Measurements from ENCODE around the gene CDK14. TPM values are rescaled to one million over a fixed set of nuclear protein-coding genes. Genes with fewer than 3 reads are reported as not detected.

The CDK14 gene
- polyA plus RNA-seq, 1 donor from 2014 or later = 25.1 TPM

DNA sequence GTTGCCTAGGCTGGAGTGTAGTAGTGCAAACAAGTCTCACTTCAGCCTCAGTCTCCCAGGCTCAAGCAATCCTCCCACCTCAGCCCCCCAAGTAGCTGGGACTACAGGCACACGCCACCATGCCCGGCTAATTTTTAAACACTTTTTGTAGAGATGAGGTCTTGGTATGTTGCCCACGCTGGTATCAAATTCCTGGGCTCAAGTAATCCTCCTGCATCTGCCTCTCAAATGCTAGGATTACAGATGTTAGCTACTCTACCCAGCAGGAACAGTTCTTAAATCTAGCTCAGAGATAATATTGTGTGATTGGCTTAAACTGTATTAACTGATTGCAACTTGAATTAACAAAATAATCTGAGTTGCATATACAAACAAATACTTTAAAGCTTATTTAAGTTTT lies 82.9 kb downstream of the CDK14 start:
- no peaks in the 10 kb centered on the region for H3K79me2 ChIP-seq (replicated peaks; ENCODE audit: insufficient read depth, low read length)
- TF ChIP-seq EP300 (conservative IDR thresholded peaks at IDR 0.05; ENCODE audit: poor library complexity, severe bottlenecking) (no peak), SMC3 (conservative IDR thresholded peaks at IDR 0.05; ENCODE audit: poor library complexity) (no peak), MXI1 (conservative IDR thresholded peaks at IDR 0.05; ENCODE audit: poor library complexity, severe bottlenecking) (no peak), EZH2 (IDR thresholded peaks at IDR 0.05; ENCODE audit: borderline replicate concordance, insufficient read depth, low read length, poor library complexity, severe bottlenecking) (no peak), TAF1 (IDR thresholded peaks at IDR 0.05; ENCODE audit: low read depth) (no peak), RAD21 (conservative IDR thresholded peaks at IDR 0.05) (no peak), POLR2AphosphoS5 (IDR thresholded peaks at IDR 0.05) (no peak), CTCF (IDR thresholded peaks at IDR 0.05; ENCODE audit: poor library complexity, severe bottlenecking) (no peak)
- TF ChIP-seq, protein P1, sequence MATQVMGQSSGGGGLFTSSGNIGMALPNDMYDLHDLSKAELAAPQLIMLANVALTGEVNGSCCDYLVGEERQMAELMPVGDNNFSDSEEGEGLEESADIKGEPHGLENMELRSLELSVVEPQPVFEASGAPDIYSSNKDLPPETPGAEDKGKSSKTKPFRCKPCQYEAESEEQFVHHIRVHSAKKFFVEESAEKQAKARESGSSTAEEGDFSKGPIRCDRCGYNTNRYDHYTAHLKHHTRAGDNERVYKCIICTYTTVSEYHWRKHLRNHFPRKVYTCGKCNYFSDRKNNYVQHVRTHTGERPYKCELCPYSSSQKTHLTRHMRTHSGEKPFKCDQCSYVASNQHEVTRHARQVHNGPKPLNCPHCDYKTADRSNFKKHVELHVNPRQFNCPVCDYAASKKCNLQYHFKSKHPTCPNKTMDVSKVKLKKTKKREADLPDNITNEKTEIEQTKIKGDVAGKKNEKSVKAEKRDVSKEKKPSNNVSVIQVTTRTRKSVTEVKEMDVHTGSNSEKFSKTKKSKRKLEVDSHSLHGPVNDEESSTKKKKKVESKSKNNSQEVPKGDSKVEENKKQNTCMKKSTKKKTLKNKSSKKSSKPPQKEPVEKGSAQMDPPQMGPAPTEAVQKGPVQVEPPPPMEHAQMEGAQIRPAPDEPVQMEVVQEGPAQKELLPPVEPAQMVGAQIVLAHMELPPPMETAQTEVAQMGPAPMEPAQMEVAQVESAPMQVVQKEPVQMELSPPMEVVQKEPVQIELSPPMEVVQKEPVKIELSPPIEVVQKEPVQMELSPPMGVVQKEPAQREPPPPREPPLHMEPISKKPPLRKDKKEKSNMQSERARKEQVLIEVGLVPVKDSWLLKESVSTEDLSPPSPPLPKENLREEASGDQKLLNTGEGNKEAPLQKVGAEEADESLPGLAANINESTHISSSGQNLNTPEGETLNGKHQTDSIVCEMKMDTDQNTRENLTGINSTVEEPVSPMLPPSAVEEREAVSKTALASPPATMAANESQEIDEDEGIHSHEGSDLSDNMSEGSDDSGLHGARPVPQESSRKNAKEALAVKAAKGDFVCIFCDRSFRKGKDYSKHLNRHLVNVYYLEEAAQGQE (IDR thresholded peaks at IDR 0.05; ENCODE audit: borderline replicate concordance) = no peak
- H3K4me3 ChIP-seq (ENCODE audit: low read length) = no peak overlapping the region
- H3K9ac ChIP-seq (ENCODE audit: low read length) = no peak overlapping the region
- H2AFZ ChIP-seq (ENCODE audit: low read depth, low read length) = no peak overlapping the region
- H3K36me3 ChIP-seq (ENCODE audit: insufficient read depth, low read length) = no peaks in the 10 kb centered on the region
- no peaks in the 10 kb centered on the region for H4K20me1 ChIP-seq (ENCODE audit: insufficient read depth)
- H3F3A ChIP-seq (ENCODE audit: insufficient read depth, low read length, poor library complexity, severe bottlenecking) = no peaks in the 10 kb centered on the region
- H3K9me2 ChIP-seq (ENCODE audit: insufficient read depth, low read length) = no peaks in the 10 kb centered on the region
- no peak overlapping the region for H3K27ac ChIP-seq (ENCODE audit: low read length)
- no peaks in the 10 kb centered on the region for H3K9me3 ChIP-seq (ENCODE audit: low read length)
- H3K4me2 ChIP-seq (ENCODE audit: low read length) = no peak overlapping the region
- H3K27me3 ChIP-seq (ENCODE audit: insufficient read depth, low read depth, low read length) = no peaks in the 10 kb centered on the region

DNA sequence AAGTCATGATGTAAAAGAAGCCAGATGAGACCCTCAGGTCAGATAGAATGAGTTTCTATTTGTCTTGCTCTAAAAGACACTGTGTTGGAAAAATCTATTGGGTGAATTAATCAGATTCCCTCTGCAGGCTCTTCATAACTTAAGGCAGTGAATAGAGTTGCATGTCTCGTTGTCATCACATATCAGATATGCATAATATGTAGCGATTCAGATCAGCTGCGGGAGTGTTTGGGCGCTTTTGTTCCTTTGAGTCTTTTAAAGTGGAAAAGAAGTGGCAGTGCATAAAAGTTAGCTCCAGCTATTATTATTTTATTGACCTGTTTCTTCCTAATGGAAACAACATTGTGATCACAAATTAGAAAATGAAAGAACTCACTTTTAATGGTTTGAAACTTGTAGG lies 84.4 kb downstream of the CDK14 start:
- H2AFZ ChIP-seq (ENCODE audit: low read depth, low read length) = no peak overlapping the region
- H3K9me3 ChIP-seq (ENCODE audit: low read length) = no peaks in the 10 kb centered on the region
- H3F3A ChIP-seq (ENCODE audit: insufficient read depth, low read length, poor library complexity, severe bottlenecking) = no peaks in the 10 kb centered on the region
- H3K4me2 ChIP-seq (ENCODE audit: low read length) = no peak overlapping the region
- no peaks in the 10 kb centered on the region for H3K79me2 ChIP-seq (replicated peaks; ENCODE audit: insufficient read depth, low read length)
- H3K27ac ChIP-seq (ENCODE audit: low read length) = no peak overlapping the region
- no peaks in the 10 kb centered on the region for H4K20me1 ChIP-seq (ENCODE audit: insufficient read depth)
- no peak overlapping the region for H3K4me3 ChIP-seq (ENCODE audit: low read length)
- H3K27me3 ChIP-seq (ENCODE audit: insufficient read depth, low read depth, low read length) = no peaks in the 10 kb centered on the region
- no peak overlapping the region for H3K9ac ChIP-seq (ENCODE audit: low read length)
- H3K36me3 ChIP-seq (ENCODE audit: insufficient read depth, low read length) = no peaks in the 10 kb centered on the region
- no peak for TF ChIP-seq RAD21 (conservative IDR thresholded peaks at IDR 0.05)
- no peak for TF ChIP-seq EP300 (conservative IDR thresholded peaks at IDR 0.05; ENCODE audit: poor library complexity, severe bottlenecking)
- no peak for TF ChIP-seq CTCF (IDR thresholded peaks at IDR 0.05; ENCODE audit: poor library complexity, severe bottlenecking)
- no peak for TF ChIP-seq TAF1 (IDR thresholded peaks at IDR 0.05; ENCODE audit: low read depth)
- TF ChIP-seq, protein P1 (IDR thresholded peaks at IDR 0.05; ENCODE audit: borderline replicate concordance) = no peak
- TF ChIP-seq EZH2 (IDR thresholded peaks at IDR 0.05; ENCODE audit: borderline replicate concordance, insufficient read depth, low read length, poor library complexity, severe bottlenecking) = no peak
- TF ChIP-seq MXI1 (conservative IDR thresholded peaks at IDR 0.05; ENCODE audit: poor library complexity, severe bottlenecking) = no peak
- no peak for TF ChIP-seq SMC3 (conservative IDR thresholded peaks at IDR 0.05; ENCODE audit: poor library complexity)
- no peak for TF ChIP-seq POLR2AphosphoS5 (IDR thresholded peaks at IDR 0.05)
- no peaks in the 10 kb centered on the region for H3K9me2 ChIP-seq (ENCODE audit: insufficient read depth, low read length)
